HG02759 (cell line): Measurements from ENCODE around the gene GNG12.

Source experiments
- ATAC-seq: cut with Tn5 transposase; IDR thresholded peaks from one replicate; pipeline ENCODE4 v1.9.1; 2021; ENCODE audit warnings: mild to moderate bottlenecking, moderate library complexity; ENCODE audit not compliant: unreplicated experiment

GNG12 gene

DNA sequence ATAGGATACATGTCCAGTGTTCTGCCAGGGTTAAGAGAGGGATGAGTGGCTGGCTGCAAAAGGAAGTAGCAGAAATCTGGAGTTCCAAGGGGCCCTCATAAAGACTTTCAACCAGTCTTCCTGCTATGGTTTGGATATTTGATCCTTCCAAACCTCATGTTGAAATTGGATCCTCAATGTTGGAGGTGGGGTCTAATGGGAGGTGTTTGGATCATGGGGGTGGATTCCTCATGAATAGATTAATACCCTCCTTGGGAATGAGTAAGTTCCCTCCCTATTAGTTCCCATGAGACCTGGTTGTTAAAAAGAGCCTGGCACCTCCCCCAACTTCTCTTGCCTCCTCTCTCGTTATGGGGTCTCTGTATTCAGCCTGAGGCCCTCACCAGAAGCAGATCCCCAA is 10.1 kb upstream of the GNG12 start:
- ATAC-seq, result no peak

GRCh38 chr1:67840449-67840848 is 7.2 kb upstream of the GNG12 start:
- no peak for ATAC-seq

DNA sequence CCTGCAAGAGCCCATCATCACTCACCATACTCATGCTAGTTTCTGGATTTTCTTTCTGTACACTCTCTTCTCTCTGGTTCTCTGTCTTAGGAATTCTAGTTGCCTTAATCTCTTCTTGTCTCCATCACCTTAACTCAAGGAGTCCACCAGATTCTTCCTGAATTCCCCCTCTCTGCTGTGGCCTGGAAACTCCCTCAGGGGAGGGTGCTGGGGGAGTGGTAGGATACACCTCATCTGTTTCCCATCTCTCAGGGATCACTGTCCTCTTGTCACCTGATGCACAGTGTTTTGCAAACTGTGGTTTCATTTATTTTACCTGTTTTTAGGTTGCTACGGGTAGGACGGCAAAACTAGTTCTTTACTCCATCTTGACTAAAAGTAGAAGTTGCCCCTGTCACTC is 6.6 kb upstream of the GNG12 start:
- ATAC-seq, result no peak

DNA sequence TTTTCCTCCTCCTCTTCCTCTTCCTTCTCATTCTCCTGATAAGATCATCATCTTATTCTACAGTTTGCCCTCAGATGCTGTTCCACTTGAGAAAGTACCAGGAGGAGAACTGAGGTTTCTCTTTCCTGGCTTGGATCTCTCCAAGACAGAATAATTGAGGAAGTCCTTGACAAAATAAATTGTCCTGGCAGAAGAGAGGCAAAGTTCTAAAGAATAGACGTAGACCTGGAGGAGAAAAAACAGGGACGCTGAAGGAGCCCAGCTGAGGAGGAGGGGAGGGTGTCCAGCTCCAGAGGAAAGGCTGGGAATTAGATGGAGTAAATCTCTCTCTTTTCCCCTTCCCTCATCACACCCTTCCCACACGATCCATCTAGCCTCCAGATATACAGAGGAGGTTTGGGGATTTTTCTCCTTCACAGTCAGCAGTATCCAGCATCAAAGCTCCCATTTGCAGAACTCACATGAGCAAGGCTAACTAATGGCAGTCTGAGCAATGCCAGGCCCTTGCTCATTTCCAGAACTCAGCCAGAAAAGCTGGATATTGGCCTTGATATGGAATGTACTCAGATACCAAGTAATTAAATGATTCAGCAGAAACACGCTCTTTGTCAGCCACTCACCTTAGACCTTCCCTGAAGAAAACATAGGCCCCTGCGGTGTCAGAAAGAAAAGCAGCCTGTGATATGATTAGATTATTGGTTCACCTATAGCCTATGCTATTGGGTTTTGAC is 5.1 kb upstream of the GNG12 start:
- no peak for ATAC-seq

- no peak for ATAC-seq
Observed at GRCh38 chr1:67836769-67837168, 3.5 kb upstream of the GNG12 start.

DNA sequence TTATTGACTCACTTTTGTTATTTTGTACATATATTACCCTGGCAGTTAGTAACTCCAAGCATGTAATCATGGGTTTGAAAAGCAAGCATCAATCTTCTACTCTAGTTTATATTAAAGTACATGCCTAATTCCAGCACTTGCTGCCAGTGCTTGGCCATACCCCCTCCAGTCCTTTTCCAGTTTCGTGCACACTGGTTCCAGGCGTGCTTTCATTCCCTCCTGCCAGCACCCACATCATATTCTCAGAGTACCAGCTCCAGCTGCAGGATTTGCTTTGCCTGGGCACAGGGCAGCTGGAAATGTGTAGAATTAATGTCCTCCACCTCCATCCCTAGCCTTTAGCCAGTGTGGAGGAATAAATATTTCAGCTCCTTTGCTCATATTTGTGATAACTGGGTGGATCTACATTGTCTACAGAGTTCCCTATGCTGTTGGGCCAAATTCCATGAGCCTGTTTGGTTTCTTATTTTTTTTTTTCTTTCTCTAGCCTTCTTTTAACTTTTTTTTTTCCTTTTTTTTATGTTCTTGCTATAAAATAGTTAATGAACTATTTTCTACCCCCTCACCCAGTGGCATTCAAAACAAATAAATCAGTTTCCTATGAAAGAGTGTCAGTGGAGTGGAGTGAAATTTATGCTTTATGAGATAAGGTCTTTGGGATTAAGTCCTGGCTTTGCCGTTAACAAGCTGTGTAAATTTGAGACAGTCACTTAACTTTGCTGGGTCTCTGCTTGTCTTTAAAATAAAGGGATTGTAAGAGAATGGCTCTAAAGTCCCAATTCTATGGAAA is 2.6 kb upstream of the GNG12 start:
- no peak for ATAC-seq

DNA sequence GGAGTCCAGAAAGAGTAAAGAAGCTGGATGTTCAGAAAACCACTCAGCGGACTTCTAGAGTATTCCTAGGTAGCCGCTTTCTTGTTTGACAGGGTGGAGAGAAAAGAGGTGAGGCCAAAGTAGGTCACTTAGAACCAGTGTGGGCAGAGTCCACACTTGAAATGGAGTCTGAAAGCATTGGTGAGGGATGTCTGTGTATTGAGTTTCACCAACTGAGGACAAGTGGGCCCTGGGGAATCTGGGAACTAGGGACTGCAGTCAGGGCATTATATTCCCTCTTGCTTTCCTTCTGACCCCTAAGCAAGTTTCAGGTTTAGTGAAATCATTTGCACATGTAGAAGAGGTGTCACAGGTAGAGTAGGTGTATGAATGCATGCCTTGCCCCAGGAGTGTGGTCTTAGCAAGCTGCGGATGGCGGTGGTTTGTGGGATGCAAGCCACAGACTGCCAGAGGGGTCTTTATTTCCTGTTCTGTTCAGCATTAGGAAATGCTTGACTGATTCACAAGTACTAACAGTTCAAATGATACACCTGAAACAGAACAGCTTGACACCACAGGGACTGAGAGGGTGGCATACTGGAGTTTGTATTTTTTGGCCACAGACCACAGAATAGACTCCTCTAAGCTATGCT is 1.1 kb upstream of the GNG12 start:
- no peak for ATAC-seq

GRCh38 chr1:67833602-67833940 is 304 bp upstream of the GNG12 start:
- ATAC-seq, result peak; percentile 12

- no peak for ATAC-seq
Observed at GRCh38 chr1:67831850-67832513, 1.3 kb downstream of the GNG12 start.

DNA sequence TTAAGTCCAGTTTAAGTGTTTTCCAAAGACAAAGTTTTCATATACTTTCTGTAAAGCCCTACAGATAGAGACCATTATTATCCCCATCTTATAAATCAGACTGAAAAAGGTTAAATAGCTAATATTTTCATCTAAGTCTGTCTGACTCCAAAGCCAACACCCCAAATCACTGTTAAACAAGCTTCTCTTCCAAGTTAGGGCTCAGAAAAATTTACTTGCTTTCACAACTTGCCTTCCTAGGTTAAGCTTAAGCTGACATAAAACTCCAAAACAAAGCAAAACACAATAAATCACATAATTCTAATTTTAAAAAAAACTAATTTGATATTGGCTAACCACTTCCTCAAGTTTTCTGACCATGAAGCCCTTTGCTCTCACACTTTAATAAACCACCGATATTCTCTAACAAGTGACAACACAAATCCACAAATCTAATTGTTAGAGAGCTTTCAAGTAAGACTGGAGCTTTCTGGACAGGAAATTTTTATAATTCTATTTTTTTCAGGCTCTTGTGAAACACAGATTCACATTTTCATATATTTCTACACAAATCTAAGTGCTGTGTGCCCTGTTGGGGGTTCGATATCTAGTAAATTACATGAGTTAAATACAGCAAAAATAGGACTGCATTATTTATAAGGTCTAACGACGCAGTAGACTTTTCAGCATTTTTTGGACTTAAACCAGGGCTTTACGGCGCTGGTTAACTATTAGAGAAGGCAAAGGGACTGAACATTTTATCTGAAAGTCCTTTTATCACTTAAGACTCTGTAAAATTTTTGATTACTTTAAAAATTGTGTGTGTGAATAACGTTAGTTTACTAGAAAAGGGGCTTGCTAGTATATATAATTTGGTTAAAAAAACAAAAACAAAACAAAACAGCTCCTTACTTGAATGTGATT is 2.1 kb downstream of the GNG12 start:
- no peak for ATAC-seq

- no peak for ATAC-seq
Observed at GRCh38 chr1:67830226-67830625, 3.0 kb downstream of the GNG12 start.

DNA sequence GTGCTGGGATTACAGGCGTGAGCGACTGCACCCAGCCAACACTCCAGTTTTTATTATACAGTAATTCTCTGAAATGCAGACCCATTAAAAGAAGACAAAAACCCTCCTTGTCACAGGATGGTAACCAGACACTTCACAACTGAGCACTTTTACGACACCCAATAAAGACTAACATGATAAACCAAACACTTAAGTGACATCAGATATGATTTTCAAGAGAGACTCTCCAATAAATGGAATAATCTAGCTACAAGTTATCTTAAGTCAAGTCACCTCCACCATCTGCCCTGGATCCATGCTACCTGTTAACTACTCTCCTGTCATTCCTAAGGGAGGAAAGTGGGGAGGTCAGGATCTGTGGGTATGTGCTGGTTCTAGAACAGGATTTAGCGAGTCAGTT is 5.6 kb downstream of the GNG12 start:
- ATAC-seq, result no peak

DNA sequence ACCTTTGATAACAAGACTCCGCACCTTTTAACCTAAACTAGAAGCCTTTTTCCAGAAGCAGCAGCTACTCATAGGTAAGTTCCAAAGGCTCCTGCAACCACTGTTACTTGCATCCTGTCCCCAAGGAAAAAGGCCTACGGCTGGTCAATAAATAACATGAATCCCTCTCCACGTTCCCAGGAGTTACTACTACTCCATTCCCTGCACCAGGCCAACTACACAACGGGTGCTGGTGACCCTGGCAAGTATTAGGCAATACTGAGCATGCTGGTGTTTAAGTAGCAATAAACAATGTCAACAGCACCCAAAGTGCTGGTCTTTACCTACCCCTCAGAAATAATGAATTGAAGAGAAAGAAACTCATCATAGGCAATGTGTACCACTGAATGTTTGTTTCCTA is 7.7 kb downstream of the GNG12 start:
- no peak for ATAC-seq

- ATAC-seq, result no peak
Observed at GRCh38 chr1:67824766-67825165, 8.5 kb downstream of the GNG12 start.

DNA sequence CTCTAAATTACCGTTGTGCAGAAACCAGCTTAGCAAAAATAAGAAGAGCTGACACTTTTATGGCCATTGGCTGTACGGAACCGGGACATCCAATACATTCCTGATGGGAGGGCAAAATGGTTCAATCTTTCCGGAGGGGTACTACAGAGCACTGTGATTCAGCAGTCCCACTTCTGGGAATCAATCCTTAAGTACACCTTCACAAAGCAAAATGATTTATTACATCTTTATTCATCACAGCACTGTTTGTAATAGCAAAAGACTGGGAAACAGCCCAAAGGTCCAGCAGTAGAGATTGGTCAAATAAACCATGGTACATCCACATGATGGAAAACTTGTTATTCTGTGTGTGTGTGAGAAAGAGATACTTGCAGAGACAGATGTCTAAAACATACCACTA is 9.7 kb downstream of the GNG12 start:
- no peak for ATAC-seq

DNA sequence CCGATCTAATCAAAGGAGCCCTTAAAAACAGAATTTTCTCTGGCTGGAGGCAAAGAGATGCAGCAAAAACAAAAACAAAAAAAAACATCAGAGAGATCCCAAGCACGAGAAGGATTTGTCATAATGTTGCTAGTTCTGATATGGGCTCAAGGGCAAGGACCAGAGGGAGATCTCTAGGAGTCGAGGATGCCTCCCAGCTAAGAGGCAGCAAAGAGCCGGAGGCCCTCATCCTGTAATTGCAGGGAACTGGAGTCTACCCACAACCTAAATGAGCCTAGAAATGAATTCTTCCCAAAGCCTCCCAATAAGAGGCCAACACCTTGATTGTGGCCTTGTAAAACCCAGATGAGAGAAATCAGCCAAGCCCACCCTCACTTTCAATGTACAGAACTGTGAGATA is 12.0 kb downstream of the GNG12 start:
- no peak for ATAC-seq

GRCh38 chr1:67818725-67819301 is 14.5 kb downstream of the GNG12 start:
- ATAC-seq, result no peak

DNA sequence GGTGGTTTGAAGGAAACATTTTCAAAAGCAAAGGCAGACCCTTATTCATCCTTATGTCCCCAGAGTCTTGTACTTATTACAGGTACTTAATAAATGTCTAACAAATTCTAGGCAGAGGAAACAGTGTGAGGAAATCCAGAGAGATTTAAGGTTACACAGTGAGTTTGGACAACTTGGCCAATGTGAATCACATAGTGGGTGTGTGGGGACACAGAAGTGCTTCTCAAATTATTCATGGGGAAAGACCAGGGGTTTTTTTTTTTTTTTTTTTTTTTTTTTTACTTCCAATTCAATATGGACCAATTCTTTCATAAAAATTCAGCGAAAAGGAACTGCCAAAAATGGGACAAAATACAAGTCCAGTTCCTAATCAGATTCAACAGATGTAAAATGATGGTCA is 15.1 kb downstream of the GNG12 start:
- no peak for ATAC-seq

- ATAC-seq, result no peak
Observed at GRCh38 chr1:67817319-67817718, 15.9 kb downstream of the GNG12 start.

DNA sequence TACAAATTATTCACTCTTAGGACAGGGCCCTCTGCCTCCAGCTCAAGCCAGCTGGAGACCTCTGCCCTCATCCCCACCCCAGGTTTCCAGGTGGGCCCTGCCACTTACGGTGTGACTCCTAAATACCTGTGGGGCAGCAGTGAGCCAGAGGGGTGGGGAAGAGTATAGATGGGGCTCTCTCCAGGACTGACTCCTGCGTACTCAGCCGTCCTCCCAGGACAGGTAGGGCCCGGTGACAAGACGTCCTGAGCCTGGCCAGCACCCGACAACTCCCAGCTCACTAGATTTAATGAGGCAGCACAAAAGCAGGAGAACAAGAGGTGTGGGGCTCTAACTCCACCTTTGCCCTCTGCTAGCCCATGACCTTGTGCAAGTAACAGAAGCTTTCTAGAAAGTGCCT is 16.8 kb downstream of the GNG12 start:
- no peak for ATAC-seq
